OCI-LY1 (cell line): Measurements from ENCODE around the gene IHH.

ENCODE experiments used
- H2AFZ ChIP-seq: fragments of 200-600 bp; sonication (generic), shearing (Covaris generic); 2 replicates; pipeline ENCODE4 v1.6.0; 2014; ENCODE audit warnings: antibody characterized with exemption, mild to moderate bottlenecking, low read length
- H3F3A ChIP-seq: fragments of 200-600 bp; sonication (generic), shearing (Covaris generic); 2 replicates; pipeline ENCODE4 v1.6.0; 2014; ENCODE audit warnings: mild to moderate bottlenecking, antibody characterized with exemption, low read length, moderate library complexity; ENCODE audit not compliant: insufficient read depth
- H3K27ac ChIP-seq: fragments of 200-600 bp; sonication (generic); 2 replicates; pipeline ENCODE4 v1.5.1; 2014; ENCODE audit warnings: low read length, mixed run types, mild to moderate bottlenecking, low read depth; ENCODE audit not compliant: poor library complexity, severe bottlenecking
- H3K27me3 ChIP-seq: fragments of 200-600 bp; sonication (generic); 2 replicates; pipeline ENCODE4 v1.6.0; 2014; ENCODE audit warnings: antibody characterized with exemption, mild to moderate bottlenecking, low read length, moderate library complexity; ENCODE audit not compliant: insufficient read depth
- H3K36me3 ChIP-seq: fragments of 200-600 bp; sonication (generic); 2 replicates; pipeline ENCODE4 v1.6.1; 2014; ENCODE audit warnings: mild to moderate bottlenecking, antibody characterized with exemption, low read length, moderate library complexity, mixed read lengths; ENCODE audit not compliant: insufficient read depth
- H3K4me1 ChIP-seq: fragments of 200-600 bp; sonication (generic); 2 replicates; pipeline ENCODE4 v1.5.1; 2014; ENCODE audit warnings: mild to moderate bottlenecking, low read length, moderate library complexity; ENCODE audit not compliant: insufficient read depth, severe bottlenecking
- H3K4me2 ChIP-seq: fragments of 200-600 bp; sonication (generic), shearing (Covaris generic); 2 replicates; pipeline ENCODE4 v1.6.1; 2014; ENCODE audit warnings: low read length
- H3K4me3 ChIP-seq: fragments of 200-600 bp; sonication (generic); 2 replicates; pipeline ENCODE4 v1.5.1; 2014; ENCODE audit warnings: low read length, low read depth, mild to moderate bottlenecking, mixed read lengths; ENCODE audit not compliant: poor library complexity, severe bottlenecking
- H3K79me2 ChIP-seq: fragments of 200-600 bp; shearing (Covaris generic); 2 replicates; pipeline ENCODE4 v1.6.1; 2016; ENCODE audit warnings: mixed run types, low read length, mixed read lengths; ENCODE audit not compliant: insufficient read depth
- H3K9ac ChIP-seq: fragments of 200-600 bp; sonication (generic), shearing (Covaris generic); 2 replicates; pipeline ENCODE4 v1.6.1; 2014; ENCODE audit warnings: mild to moderate bottlenecking, low read length, mixed read lengths
- H3K9me2 ChIP-seq: fragments of 200-600 bp; sonication (generic), shearing (Covaris generic); 2 replicates; pipeline ENCODE4 v1.6.1; 2014; ENCODE audit warnings: low read depth, mild to moderate bottlenecking, low read length, mixed read lengths
- H3K9me3 ChIP-seq: fragments of 200-600 bp; shearing (Covaris generic); 2 replicates; pipeline ENCODE4 v1.6.1; 2014; ENCODE audit warnings: low read length, mixed read lengths
- H4K20me1 ChIP-seq: fragments of 200-600 bp; sonication (generic), shearing (Covaris generic); 2 replicates; pipeline ENCODE4 v1.6.0; 2016; ENCODE audit warnings: mild to moderate bottlenecking, low read length; ENCODE audit not compliant: insufficient read depth
- EZH2 ChIP-seq: fragments of 200-600 bp; sonication (generic), shearing (Covaris generic); IDR thresholded peaks from 2 replicates; pipeline ENCODE4 v1.8.0; 2017; ENCODE audit warnings: borderline replicate concordance, mixed run types, mild to moderate bottlenecking, antibody characterized with exemption, low read length, moderate library complexity, mixed read lengths
- TF ChIP-seq, protein P1 (sequence below): fragments of 200-600 bp; sonication (generic), shearing (Covaris generic); IDR thresholded peaks from 2 replicates; pipeline ENCODE4 v1.5.1; 2017; ENCODE audit warnings: mild to moderate bottlenecking, antibody characterized with exemption, low read length, moderate library complexity, mixed read lengths

IHH gene

DNA sequence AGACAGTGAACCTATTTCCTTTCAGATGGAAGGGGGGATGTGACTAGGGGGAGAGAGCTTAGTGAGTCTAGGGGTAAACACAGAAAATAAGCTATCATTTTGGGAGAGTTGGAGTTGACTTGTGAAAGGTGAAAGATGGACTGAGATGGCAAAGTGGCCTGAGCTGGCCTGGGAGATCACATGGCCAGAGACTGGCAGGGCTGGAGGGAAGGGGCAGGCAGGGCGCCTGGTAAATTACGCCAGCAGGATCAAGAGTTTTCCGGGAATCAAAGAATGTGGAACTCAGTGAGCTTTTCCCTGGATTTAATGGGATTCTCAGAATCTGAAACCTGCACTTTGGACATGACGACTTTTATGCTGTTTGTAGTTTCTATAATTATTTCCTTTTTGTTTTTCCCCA is 18.6 kb downstream of the IHH start:
- Histone ChIP-seq H3K4me2 (no peak overlapping the region), H3K9me3 (no peaks in the 10 kb centered on the region), H3F3A (no peaks in the 10 kb centered on the region), H3K36me3 (no peaks in the 10 kb centered on the region), H3K27ac (no peak overlapping the region), H3K79me2 (no peaks in the 10 kb centered on the region), H4K20me1 (no peaks in the 10 kb centered on the region), H3K9me2 (no peaks in the 10 kb centered on the region), H3K9ac (no peak overlapping the region), H3K4me3 (no peak overlapping the region), H2AFZ (no peak overlapping the region), H3K27me3 (peaks cover 3% of the 10 kb centered on the region; the same call in 1 of the 2 replicates), H3K4me1 (no peaks in the 10 kb centered on the region)
- TF ChIP-seq EZH2 = no peak
- TF ChIP-seq, protein P1, sequence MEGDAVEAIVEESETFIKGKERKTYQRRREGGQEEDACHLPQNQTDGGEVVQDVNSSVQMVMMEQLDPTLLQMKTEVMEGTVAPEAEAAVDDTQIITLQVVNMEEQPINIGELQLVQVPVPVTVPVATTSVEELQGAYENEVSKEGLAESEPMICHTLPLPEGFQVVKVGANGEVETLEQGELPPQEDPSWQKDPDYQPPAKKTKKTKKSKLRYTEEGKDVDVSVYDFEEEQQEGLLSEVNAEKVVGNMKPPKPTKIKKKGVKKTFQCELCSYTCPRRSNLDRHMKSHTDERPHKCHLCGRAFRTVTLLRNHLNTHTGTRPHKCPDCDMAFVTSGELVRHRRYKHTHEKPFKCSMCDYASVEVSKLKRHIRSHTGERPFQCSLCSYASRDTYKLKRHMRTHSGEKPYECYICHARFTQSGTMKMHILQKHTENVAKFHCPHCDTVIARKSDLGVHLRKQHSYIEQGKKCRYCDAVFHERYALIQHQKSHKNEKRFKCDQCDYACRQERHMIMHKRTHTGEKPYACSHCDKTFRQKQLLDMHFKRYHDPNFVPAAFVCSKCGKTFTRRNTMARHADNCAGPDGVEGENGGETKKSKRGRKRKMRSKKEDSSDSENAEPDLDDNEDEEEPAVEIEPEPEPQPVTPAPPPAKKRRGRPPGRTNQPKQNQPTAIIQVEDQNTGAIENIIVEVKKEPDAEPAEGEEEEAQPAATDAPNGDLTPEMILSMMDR = no peak

DNA sequence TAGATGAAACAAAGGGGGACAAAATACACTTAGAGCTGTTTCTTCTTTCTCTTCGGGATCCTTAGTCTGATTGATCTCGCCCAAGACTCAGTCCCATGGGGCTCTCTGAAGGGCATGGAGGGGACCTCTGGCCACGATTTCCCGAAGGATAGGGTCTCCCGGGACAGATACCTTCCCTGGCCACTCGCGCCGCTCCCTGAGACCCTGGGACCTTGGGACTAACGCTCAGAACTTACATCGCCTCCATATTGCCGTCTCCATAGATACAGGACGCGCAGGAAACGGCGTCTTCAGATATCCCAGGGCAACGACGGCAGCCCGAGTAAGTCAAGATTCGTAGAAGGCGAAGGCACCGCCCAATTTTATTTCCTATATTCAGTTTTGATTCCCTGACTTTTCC is 19.5 kb downstream of the IHH start, which contains the start of gene CFAP65:
Gene CFAP65, minus strand, starts transcription at position 265 of the 400 bp plus-strand sequence. CDS start 2,468 bp downstream, outside the sequence.
- no peaks in the 10 kb centered on the region for H3K36me3 ChIP-seq
- H3F3A ChIP-seq = no peaks in the 10 kb centered on the region
- H3K9me3 ChIP-seq = no peaks in the 10 kb centered on the region
- H3K79me2 ChIP-seq = no peaks in the 10 kb centered on the region
- H4K20me1 ChIP-seq = no peaks in the 10 kb centered on the region
- no peaks in the 10 kb centered on the region for H3K9me2 ChIP-seq
- H2AFZ ChIP-seq = no peak within 1 kb of the TSS
- no peak for TF ChIP-seq EZH2
- TF ChIP-seq, protein P1 = no peak
- H3K9ac ChIP-seq = no peak within 1 kb of the TSS
- no peaks in the 10 kb centered on the region for H3K4me1 ChIP-seq
- H3K4me2 ChIP-seq = no peak within 1 kb of the TSS
- no peak within 1 kb of the TSS for H3K27ac ChIP-seq
- H3K27me3 ChIP-seq = peaks cover 3% of the 10 kb centered on the region; the same call in 1 of the 2 replicates
- no peak within 1 kb of the TSS for H3K4me3 ChIP-seq

DNA sequence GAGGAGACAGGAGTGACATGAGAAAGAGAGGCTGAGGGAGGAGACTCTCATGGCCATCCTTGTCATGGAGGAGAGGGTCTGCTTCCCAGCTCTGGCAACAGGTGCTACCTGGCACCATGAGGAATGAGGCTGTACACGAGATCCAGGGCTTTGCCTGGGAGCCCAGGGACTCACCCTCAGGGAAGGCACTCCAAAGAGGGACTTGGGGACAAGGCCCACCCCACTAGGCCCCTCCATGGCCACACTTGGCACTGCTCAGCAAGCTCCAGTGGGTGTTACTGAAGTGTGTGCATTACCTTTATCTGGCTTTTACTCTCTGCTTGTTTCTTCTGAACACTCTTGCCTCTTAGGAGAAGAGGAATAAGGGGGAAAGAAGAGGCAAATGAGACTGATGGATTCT is 22.1 kb downstream of the IHH start:
- H3K4me1 ChIP-seq = no peaks in the 10 kb centered on the region
- no peaks in the 10 kb centered on the region for H3K79me2 ChIP-seq
- no peak overlapping the region for H3K4me3 ChIP-seq
- H3K27ac ChIP-seq = no peak overlapping the region
- H3K4me2 ChIP-seq = no peak overlapping the region
- H4K20me1 ChIP-seq = no peaks in the 10 kb centered on the region
- H3K9me3 ChIP-seq = no peaks in the 10 kb centered on the region
- no peaks in the 10 kb centered on the region for H3K9me2 ChIP-seq
- H3K36me3 ChIP-seq = no peaks in the 10 kb centered on the region
- H2AFZ ChIP-seq = no peak overlapping the region
- H3F3A ChIP-seq = no peaks in the 10 kb centered on the region; the same call in 1 of the 2 replicates
- peaks cover 3% of the 10 kb centered on the region; the same call in 1 of the 2 replicates for H3K27me3 ChIP-seq
- no peak overlapping the region for H3K9ac ChIP-seq
- TF ChIP-seq, protein P1 = no peak
- no peak for TF ChIP-seq EZH2
